ENCODE results near the gene OR4D1.

Gene OR4D1

GRCh38 chr17:58193641-58194255 is 45.6 kb downstream of the OR4D1 start:
- no peaks in the 10 kb centered on the region for H3K36me3 ChIP-seq (ENCODE audit: insufficient read depth, low read length)
- H3K9ac ChIP-seq (ENCODE audit: low read depth, low read length) = no peak overlapping the region
- no peaks in the 10 kb centered on the region for H3K9me3 ChIP-seq (ENCODE audit: control insufficient read depth, insufficient read depth, low read length)
- H3K4me1 ChIP-seq (ENCODE audit: insufficient read depth, low read length) = no peaks in the 10 kb centered on the region

- no peaks in the 10 kb centered on the region for H3K36me3 ChIP-seq (ENCODE audit: insufficient read depth, low read length)
- H3K9me3 ChIP-seq (ENCODE audit: control insufficient read depth, insufficient read depth, low read length) = no peaks in the 10 kb centered on the region
- no peaks in the 10 kb centered on the region for H3K4me1 ChIP-seq (ENCODE audit: insufficient read depth, low read length)
- no peak overlapping the region for H3K9ac ChIP-seq (ENCODE audit: low read depth, low read length)
Observed at GRCh38 chr17:58195518-58196123, 47.4 kb downstream of the OR4D1 start.

GRCh38 chr17:58196610-58197009 is 48.4 kb downstream of the OR4D1 start:
- Histone ChIP-seq H3K36me3 (ENCODE audit: insufficient read depth, low read length) (no peaks in the 10 kb centered on the region), H3K9ac (ENCODE audit: low read depth, low read length) (no peak overlapping the region), H3K9me3 (ENCODE audit: control insufficient read depth, insufficient read depth, low read length) (no peaks in the 10 kb centered on the region), H3K4me1 (ENCODE audit: insufficient read depth, low read length) (no peaks in the 10 kb centered on the region)

- H3K4me1 ChIP-seq (ENCODE audit: insufficient read depth, low read length) = no peaks in the 10 kb centered on the region
- H3K36me3 ChIP-seq (ENCODE audit: insufficient read depth, low read length) = no peaks in the 10 kb centered on the region
- H3K9ac ChIP-seq (ENCODE audit: low read depth, low read length) = no peak overlapping the region; the same call in 1 of the 2 replicates
- no peaks in the 10 kb centered on the region for H3K9me3 ChIP-seq (ENCODE audit: control insufficient read depth, insufficient read depth, low read length)
Observed at GRCh38 chr17:58200024-58200633, 51.9 kb downstream of the OR4D1 start.

- Histone ChIP-seq H3K9me3 (ENCODE audit: control insufficient read depth, insufficient read depth, low read length) (no peaks in the 10 kb centered on the region), H3K9ac (ENCODE audit: low read depth, low read length) (no peak overlapping the region), H3K36me3 (ENCODE audit: insufficient read depth, low read length) (no peaks in the 10 kb centered on the region), H3K4me1 (ENCODE audit: insufficient read depth, low read length) (no peaks in the 10 kb centered on the region)
Observed at GRCh38 chr17:58202859-58203258, 54.7 kb downstream of the OR4D1 start.

- no peaks in the 10 kb centered on the region for H3K4me1 ChIP-seq (ENCODE audit: insufficient read depth, low read length)
- H3K36me3 ChIP-seq (ENCODE audit: insufficient read depth, low read length) = peaks cover 4% of the 10 kb centered on the region; the same call in 1 of the 2 replicates
- no peak overlapping the region for H3K9ac ChIP-seq (ENCODE audit: low read depth, low read length)
- H3K9me3 ChIP-seq (ENCODE audit: control insufficient read depth, insufficient read depth, low read length) = no peaks in the 10 kb centered on the region
Observed at GRCh38 chr17:58204796-58205195, 56.6 kb downstream of the OR4D1 start.

GRCh38 chr17:58205936-58206335 is 57.8 kb downstream of the OR4D1 start:
- H3K36me3 ChIP-seq (ENCODE audit: insufficient read depth, low read length) = peaks cover 8% of the 10 kb centered on the region; the same call in 1 of the 2 replicates
- H3K9ac ChIP-seq (ENCODE audit: low read depth, low read length) = no peak overlapping the region
- H3K9me3 ChIP-seq (ENCODE audit: control insufficient read depth, insufficient read depth, low read length) = no peaks in the 10 kb centered on the region
- H3K4me1 ChIP-seq (ENCODE audit: insufficient read depth, low read length) = no peaks in the 10 kb centered on the region

- Histone ChIP-seq H3K9ac (ENCODE audit: low read depth, low read length) (no peak overlapping the region), H3K4me1 (ENCODE audit: insufficient read depth, low read length) (no peaks in the 10 kb centered on the region), H3K9me3 (ENCODE audit: control insufficient read depth, insufficient read depth, low read length) (no peaks in the 10 kb centered on the region), H3K36me3 (ENCODE audit: insufficient read depth, low read length) (peaks cover 13% of the 10 kb centered on the region; the same call in 1 of the 2 replicates)
Observed at GRCh38 chr17:58207451-58207850, 59.3 kb downstream of the OR4D1 start.

GRCh38 chr17:58208344-58208743 is 60.2 kb downstream of the OR4D1 start:
- Histone ChIP-seq H3K9ac (ENCODE audit: low read depth, low read length) (no peak overlapping the region), H3K9me3 (ENCODE audit: control insufficient read depth, insufficient read depth, low read length) (no peaks in the 10 kb centered on the region), H3K4me1 (ENCODE audit: insufficient read depth, low read length) (no peaks in the 10 kb centered on the region), H3K36me3 (ENCODE audit: insufficient read depth, low read length) (peaks cover 16% of the 10 kb centered on the region; the same call in 1 of the 2 replicates)

Data from ES-I3 (cell line).